Ramos (cell line): ENCODE measurements around the gene SIVA1.

Source experiments
- in situ Hi-C: fragments of 300-500 bp; cut with MboI; formaldehyde crosslinking; loops from one replicate; pipeline ENCODE4 v1.14.3; 2022; ENCODE audit warnings: low sequenced_read_pairs; ENCODE audit not compliant: unreplicated experiment

The SIVA1 gene

GRCh38 chr14:104803280-104803911 lies 50.4 kb downstream of the SIVA1 start:
- in situ Hi-C loops: no loop called here

GRCh38 chr14:104803912-104804410 lies 51.0 kb downstream of the SIVA1 start:
- in situ Hi-C loops: no loop called here

GRCh38 chr14:104804481-104805325 lies 51.8 kb downstream of the SIVA1 start:
- in situ Hi-C loops: no loop called here

GRCh38 chr14:104805326-104805678 lies 52.4 kb downstream of the SIVA1 start:
- in situ Hi-C loops: no loop called here

GRCh38 chr14:104805941-104806624 lies 53.1 kb downstream of the SIVA1 start:
- in situ Hi-C loops: no loop called here

- in situ Hi-C loops: no loop called here
These were observed 53.9 kb downstream of the SIVA1 start for GRCh38 chr14:104806625-104807465.

- in situ Hi-C loops: no loop called here
These were observed 55.5 kb downstream of the SIVA1 start for GRCh38 chr14:104808456-104808855.
